Gastroesophageal sphincter (tissue), 4 donors: ENCODE measurements around the gene CYTH1. TPM values are rescaled to one million over a fixed set of nuclear protein-coding genes. Genes with fewer than 3 reads are reported as not detected.
A peak's percentile ranks its signal among the peaks of the same experiment; 100 is the strongest.

Experiments
- ATAC-seq: fragments of 150-250 bp; one replicate; pipeline ENCODE4 v1.9.1; 2016; ENCODE audit warnings: mild to moderate bottlenecking, moderate library complexity
- H3K27ac ChIP-seq, 4 donors: fragments of 200-600 bp; sonication (generic) in 3 of 4; 1 replicate in 3 of 4; 2 replicates in 1 of 4; pipeline ENCODE4 v1.5.1; 2016 to 2019
- H3K27me3 ChIP-seq: fragments of 200-600 bp; sonication (generic); one replicate; pipeline ENCODE4 v1.5.1; 2019
- H3K36me3 ChIP-seq, 2 donors: fragments of 200-600 bp; sonication (generic); one replicate each; pipeline ENCODE4 v1.5.1; 2019; ENCODE audit warnings: control low read depth in 1 of 2
- H3K4me1 ChIP-seq, 3 donors: fragments of 200-600 bp; sonication (generic); 1 replicate in 2 of 3; 2 replicates in 1 of 3; pipeline ENCODE4 v1.5.1; 2016 to 2019; ENCODE audit warnings: control low read depth in 2 of 3
- H3K4me3 ChIP-seq, 2 donors: fragments of 200-600 bp; sonication (generic); one replicate each; pipeline ENCODE4 v1.5.1; 2019; ENCODE audit warnings: mild to moderate bottlenecking in 1 of 2, moderate library complexity in 1 of 2
- H3K9me3 ChIP-seq, 3 donors: fragments of 200-600 bp; sonication (generic); one replicate each; pipeline ENCODE4 v1.5.1; 2017 to 2019; ENCODE audit warnings: control low read depth in 2 of 3
- EP300 ChIP-seq: sonication (generic); formaldehyde crosslinking; IDR thresholded peaks from one replicate; pipeline ENCODE4 v1.6.1; 2017; ENCODE audit warnings: antibody characterized with exemption, mild to moderate bottlenecking
- POLR2A ChIP-seq, 2 donors: fragments of 450-650 bp; IDR thresholded peaks; one replicate each; pipeline ENCODE4 v1.6.1; 2017; ENCODE audit warnings: antibody characterized with exemption in 2 of 2, mild to moderate bottlenecking in 2 of 2, moderate library complexity in 1 of 2
- POLR2AphosphoS5 ChIP-seq: sonication (generic); formaldehyde crosslinking; IDR thresholded peaks from one replicate; pipeline ENCODE4 v1.6.1; 2017; ENCODE audit warnings: antibody characterized with exemption
- WGBS, 2 donors: methylation state at CpG; one replicate each; pipeline ENCODE4 v1.1.5; 2018; ENCODE audit warnings: low coverage in 1 of 2; 5-methylcytosine and 5-hydroxymethylcytosine counted together
- total RNA-seq, 4 donors: library from RNA; depleted of rRNA; stranded (reverse); fragments of >200 nt; gene quantifications; one replicate each; pipeline ENCODE4 v1.1.0, GENCODE V29; 2016
- TF ChIP-seq, protein P1 (sequence below), 4 experiments: fragments of 200-600 bp in 2 of 4; fragments of 450-650 bp in 2 of 4; sonication (generic) in 1 of 4; IDR thresholded peaks; one replicate each; pipeline ENCODE4 v1.5.1; 2017 to 2019; ENCODE audit warnings: antibody characterized with exemption in 4 of 4, mild to moderate bottlenecking in 2 of 4, moderate library complexity in 2 of 4

The CYTH1 gene
- total RNA-seq, 4 donors from 2014 or later, result 26.9 to 38.0 (median 31.0) TPM

DNA sequence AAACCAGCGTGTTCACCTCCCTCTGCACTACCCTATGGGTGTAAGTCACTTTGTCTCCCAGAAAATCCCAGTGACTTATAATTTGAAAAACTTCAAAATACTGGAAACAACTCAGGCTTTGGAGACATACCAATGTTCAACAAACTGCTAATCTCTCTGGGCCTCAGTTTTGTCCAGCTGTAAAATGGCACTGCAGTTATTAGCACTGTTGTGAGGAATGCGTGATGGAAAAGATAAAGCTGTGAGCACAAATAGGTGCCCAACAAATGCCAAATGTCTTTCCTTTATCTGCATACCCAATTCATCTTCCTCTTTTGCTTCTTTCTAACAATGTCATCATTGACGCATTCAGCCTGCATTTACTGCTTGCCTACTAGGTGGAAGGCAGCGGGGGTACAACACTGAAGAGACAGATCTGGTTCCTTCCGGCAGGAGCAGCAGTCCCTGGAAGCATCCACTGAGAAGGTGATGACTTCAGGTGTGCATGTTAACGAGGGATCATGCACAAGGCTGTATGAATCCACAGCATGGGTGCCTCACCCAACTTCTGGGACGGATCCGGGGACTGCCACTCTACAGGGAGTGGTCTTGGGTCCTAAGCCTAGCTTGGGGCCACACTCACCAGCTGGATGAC, 63.4 kb downstream of the CYTH1 start:
- Histone ChIP-seq H3K4me1 (peaks cover 3 to 94% (median 45%) of the 10 kb centered on the region in 3 donors), H3K9me3 (no peaks in the 10 kb centered on the region), H3K36me3 (no peaks in the 10 kb centered on the region), H3K27me3 (no peaks in the 10 kb centered on the region), H3K4me3 (no peak overlapping the region), H3K27ac (peak overlapping the region in 3 of 4 donors; percentile 34 to 73 (median 70))
- TF ChIP-seq EP300 (no peak), POLR2A (IDR thresholded peaks at IDR 0.05) (no peak), POLR2AphosphoS5 (no peak)
- TF ChIP-seq, protein P1, sequence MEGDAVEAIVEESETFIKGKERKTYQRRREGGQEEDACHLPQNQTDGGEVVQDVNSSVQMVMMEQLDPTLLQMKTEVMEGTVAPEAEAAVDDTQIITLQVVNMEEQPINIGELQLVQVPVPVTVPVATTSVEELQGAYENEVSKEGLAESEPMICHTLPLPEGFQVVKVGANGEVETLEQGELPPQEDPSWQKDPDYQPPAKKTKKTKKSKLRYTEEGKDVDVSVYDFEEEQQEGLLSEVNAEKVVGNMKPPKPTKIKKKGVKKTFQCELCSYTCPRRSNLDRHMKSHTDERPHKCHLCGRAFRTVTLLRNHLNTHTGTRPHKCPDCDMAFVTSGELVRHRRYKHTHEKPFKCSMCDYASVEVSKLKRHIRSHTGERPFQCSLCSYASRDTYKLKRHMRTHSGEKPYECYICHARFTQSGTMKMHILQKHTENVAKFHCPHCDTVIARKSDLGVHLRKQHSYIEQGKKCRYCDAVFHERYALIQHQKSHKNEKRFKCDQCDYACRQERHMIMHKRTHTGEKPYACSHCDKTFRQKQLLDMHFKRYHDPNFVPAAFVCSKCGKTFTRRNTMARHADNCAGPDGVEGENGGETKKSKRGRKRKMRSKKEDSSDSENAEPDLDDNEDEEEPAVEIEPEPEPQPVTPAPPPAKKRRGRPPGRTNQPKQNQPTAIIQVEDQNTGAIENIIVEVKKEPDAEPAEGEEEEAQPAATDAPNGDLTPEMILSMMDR (IDR thresholded peaks at IDR 0.05), result no peak
- WGBS, 2 donors, result 77 to 83% methylated on average over 2 to 6 of the region's 8 CpGs
- no peak for ATAC-seq

DNA sequence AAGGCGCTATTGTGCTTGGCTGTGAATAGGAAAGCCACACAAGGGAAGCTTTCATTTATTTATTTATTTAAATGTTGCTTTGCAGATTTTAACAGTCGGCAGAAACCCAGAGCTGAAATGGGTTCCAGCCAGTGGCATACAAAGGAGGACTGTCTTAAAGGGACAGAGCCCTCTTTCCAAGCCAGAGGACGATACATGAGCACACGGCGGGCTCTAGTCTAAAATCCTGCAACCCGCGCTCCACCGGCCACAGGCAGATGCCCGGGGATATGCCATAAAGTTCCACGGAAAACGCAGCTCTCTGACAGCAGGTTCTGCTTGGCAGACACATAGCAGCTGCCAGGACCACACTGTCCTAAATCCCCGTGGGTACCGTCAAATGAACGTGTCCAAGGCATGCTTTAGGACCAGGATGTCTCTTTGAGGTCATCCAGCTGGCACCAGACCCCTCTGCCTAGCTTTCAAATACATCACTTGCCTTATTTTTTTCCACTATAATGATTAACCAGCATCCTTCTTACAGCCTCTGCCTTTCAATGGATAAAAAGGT, 64.6 kb downstream of the CYTH1 start:
- no peaks in the 10 kb centered on the region for H3K36me3 ChIP-seq
- H3K27me3 ChIP-seq, result no peaks in the 10 kb centered on the region
- peaks cover 3 to 82% (median 33%) of the 10 kb centered on the region in 3 donors for H3K4me1 ChIP-seq
- H3K9me3 ChIP-seq, result no peaks in the 10 kb centered on the region
- H3K27ac ChIP-seq, result peak overlapping the region in 3 of 4 donors; percentile 34 to 73 (median 70)
- TF ChIP-seq, protein P1 (IDR thresholded peaks at IDR 0.05), result no peak
- TF ChIP-seq POLR2AphosphoS5 (no peak), EP300 (no peak), POLR2A (IDR thresholded peaks at IDR 0.05) (no peak)
- ATAC-seq, result peak; percentile 57
- peak overlapping the region; percentile 46 to 56 for H3K4me3 ChIP-seq
- WGBS, 2 donors, result 4% methylated on average over 4 of the region's 14 CpGs

DNA sequence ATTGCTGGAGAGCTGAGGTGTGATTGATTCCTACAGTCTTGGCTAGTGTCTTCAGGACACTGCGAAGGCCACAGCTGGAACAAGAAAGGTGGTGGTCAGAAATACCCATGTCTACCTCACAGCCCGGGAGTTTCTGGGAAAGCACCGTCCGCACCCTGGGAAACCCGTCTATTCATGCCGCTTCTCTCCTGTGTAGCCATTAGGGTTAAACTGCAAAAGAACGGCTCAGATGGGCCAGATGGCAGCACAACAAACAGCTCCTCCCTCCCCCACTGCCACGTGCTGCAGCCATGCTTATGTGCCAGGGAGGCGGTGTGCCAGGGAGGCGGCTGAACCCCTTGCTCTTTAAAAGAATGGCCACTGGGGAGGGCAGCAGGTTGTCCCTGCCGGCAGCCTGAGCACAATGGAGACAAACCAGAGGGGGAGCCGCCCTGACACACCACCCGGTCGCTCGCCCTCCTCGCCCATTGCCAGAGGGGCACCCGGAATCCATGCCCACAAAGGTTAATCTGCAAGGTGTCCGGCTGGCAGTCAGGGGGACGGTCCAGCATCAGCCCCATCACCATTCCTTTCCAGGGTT, 65.2 kb downstream of the CYTH1 start:
- H3K36me3 ChIP-seq, result no peaks in the 10 kb centered on the region
- no peaks in the 10 kb centered on the region for H3K9me3 ChIP-seq
- 10 to 23% methylated on average over 2 to 15 of the region's 19 CpGs for WGBS, 2 donors
- no peaks in the 10 kb centered on the region for H3K27me3 ChIP-seq
- peaks cover 3 to 81% (median 29%) of the 10 kb centered on the region in 3 donors for H3K4me1 ChIP-seq
- peak overlapping the region; percentile 46 to 56 for H3K4me3 ChIP-seq
- ATAC-seq, result peak; percentile 74
- peak overlapping the region in 3 of 4 donors; percentile 34 to 73 (median 70) for H3K27ac ChIP-seq
- peak; percentile 59 for TF ChIP-seq POLR2AphosphoS5
- TF ChIP-seq, protein P1 (IDR thresholded peaks at IDR 0.05), result peak in 2 of 4 experiments; percentile 16 to 27
- TF ChIP-seq POLR2A (IDR thresholded peaks at IDR 0.05), result no peak

DNA sequence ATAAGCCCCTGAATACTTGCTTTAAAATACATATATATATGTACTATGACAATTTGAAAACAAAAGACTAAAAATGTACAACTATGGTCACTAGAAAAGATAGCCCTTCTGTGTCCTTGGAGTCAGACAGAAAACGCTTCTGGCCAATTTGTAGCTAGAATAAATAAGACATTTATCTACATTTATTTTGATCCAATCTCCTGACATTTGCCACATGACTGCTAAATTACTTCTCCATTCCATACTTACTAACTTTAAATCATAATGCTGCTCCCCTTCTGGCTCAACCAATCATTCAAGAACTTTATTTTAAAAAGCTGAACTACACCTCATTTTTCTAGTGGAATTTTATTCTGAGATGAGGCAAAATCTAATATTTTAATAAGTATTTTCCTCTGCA, 65.8 kb downstream of the CYTH1 start:
- peaks cover 3 to 81% (median 23%) of the 10 kb centered on the region in 3 donors for H3K4me1 ChIP-seq
- TF ChIP-seq POLR2AphosphoS5 (no peak), POLR2A (IDR thresholded peaks at IDR 0.05) (no peak), EP300 (no peak)
- TF ChIP-seq, protein P1 (IDR thresholded peaks at IDR 0.05), result no peak
- 8 to 29% methylated on average over 1 of the region's 1 CpG for WGBS, 2 donors
- peak overlapping the region in 1 of 2 donors; percentile 56 for H3K4me3 ChIP-seq
- no peaks in the 10 kb centered on the region for H3K27me3 ChIP-seq
- ATAC-seq, result no peak
- H3K27ac ChIP-seq, result peak overlapping the region in 2 of 4 donors; percentile 34 to 73
- no peaks in the 10 kb centered on the region for H3K9me3 ChIP-seq
- no peaks in the 10 kb centered on the region for H3K36me3 ChIP-seq
